ENCODE results near the gene KIAA1328.
"Not testable (repeated sequence)": the region's sequence is repeated elsewhere in the genome, so short reads cannot be mapped to it uniquely, and the experiment has no call there.

KIAA1328 gene

GRCh38 chr18:37161491-37161890 is 332.6 kb downstream of the KIAA1328 start:
- no peak for DNase-seq

GRCh38 chr18:37162551-37162950 is 333.6 kb downstream of the KIAA1328 start:
- DNase-seq = no peak

GRCh38 chr18:37163119-37163518 is 334.2 kb downstream of the KIAA1328 start:
- DNase-seq = no peak

- DNase-seq = no peak
These were observed 337.6 kb downstream of the KIAA1328 start for GRCh38 chr18:37166491-37166890.

GRCh38 chr18:37166966-37167365 is 338.0 kb downstream of the KIAA1328 start:
- not testable (repeated sequence) for DNase-seq

- no peak for DNase-seq
These were observed 342.1 kb downstream of the KIAA1328 start for GRCh38 chr18:37170984-37171383.

- DNase-seq = no peak
These were observed 344.5 kb downstream of the KIAA1328 start for GRCh38 chr18:37173384-37173783.

GRCh38 chr18:37175727-37176620 is 347.0 kb downstream of the KIAA1328 start:
- DNase-seq = no peak

- DNase-seq = peak; percentile 55
These were observed 347.7 kb downstream of the KIAA1328 start for GRCh38 chr18:37176621-37176934.

- no peak for DNase-seq
These were observed 350.5 kb downstream of the KIAA1328 start for GRCh38 chr18:37179384-37179783.

GRCh38 chr18:37180086-37180485 is 351.2 kb downstream of the KIAA1328 start:
- no peak for DNase-seq

GRCh38 chr18:37182340-37183135 is 353.6 kb downstream of the KIAA1328 start:
- DNase-seq = no peak

- no peak for DNase-seq
These were observed 355.4 kb downstream of the KIAA1328 start for GRCh38 chr18:37184209-37184868.

GRCh38 chr18:37188016-37188791 is 359.3 kb downstream of the KIAA1328 start:
- no peak for DNase-seq

GRCh38 chr18:37199741-37200140 is 370.8 kb downstream of the KIAA1328 start:
- no peak for DNase-seq

- DNase-seq = no peak
These were observed 378.4 kb downstream of the KIAA1328 start for GRCh38 chr18:37207343-37207742.

GRCh38 chr18:37210781-37211180 is 381.9 kb downstream of the KIAA1328 start:
- no peak for DNase-seq

- no peak for DNase-seq
These were observed 389.2 kb downstream of the KIAA1328 start for GRCh38 chr18:37218022-37218590.

- DNase-seq = no peak
These were observed 390.3 kb downstream of the KIAA1328 start for GRCh38 chr18:37219257-37219656.

GRCh38 chr18:37222354-37222998 is 393.5 kb downstream of the KIAA1328 start:
- no peak for DNase-seq

- no peak for DNase-seq
These were observed 394.1 kb downstream of the KIAA1328 start for GRCh38 chr18:37222999-37223378.

GRCh38 chr18:37225279-37225678 is 396.4 kb downstream of the KIAA1328 start:
- peak; percentile 47 for DNase-seq

Data from islet precursor cell (in vitro differentiated cells).